D721Med (cell line): ENCODE results near the gene DISP2.

Experiments used
- DNase-seq: peaks from one replicate; pipeline ENCODE4 v3.0.0; 2011; ENCODE audit warnings: low spot score; ENCODE audit not compliant: insufficient read length
- FAIRE-seq: peaks from 2 replicates; lab custom pipeline; 2011; peaks lifted over from hg19 to GRCh38; lab: Jason Lieb, UNC
- TF ChIP-seq, protein P1 (sequence below): IDR thresholded peaks from 2 replicates; pipeline ENCODE4 v1.5.1; 2012; ENCODE audit warnings: mild to moderate bottlenecking, control low read depth; ENCODE audit not compliant: insufficient read depth; ENCODE audit errors: missing control alignments

The DISP2 gene

GRCh38 chr15:40334541-40334940, 23.5 kb upstream of the DISP2 start:
- FAIRE-seq (no peak), DNase-seq (no peak)
- TF ChIP-seq, protein P1, sequence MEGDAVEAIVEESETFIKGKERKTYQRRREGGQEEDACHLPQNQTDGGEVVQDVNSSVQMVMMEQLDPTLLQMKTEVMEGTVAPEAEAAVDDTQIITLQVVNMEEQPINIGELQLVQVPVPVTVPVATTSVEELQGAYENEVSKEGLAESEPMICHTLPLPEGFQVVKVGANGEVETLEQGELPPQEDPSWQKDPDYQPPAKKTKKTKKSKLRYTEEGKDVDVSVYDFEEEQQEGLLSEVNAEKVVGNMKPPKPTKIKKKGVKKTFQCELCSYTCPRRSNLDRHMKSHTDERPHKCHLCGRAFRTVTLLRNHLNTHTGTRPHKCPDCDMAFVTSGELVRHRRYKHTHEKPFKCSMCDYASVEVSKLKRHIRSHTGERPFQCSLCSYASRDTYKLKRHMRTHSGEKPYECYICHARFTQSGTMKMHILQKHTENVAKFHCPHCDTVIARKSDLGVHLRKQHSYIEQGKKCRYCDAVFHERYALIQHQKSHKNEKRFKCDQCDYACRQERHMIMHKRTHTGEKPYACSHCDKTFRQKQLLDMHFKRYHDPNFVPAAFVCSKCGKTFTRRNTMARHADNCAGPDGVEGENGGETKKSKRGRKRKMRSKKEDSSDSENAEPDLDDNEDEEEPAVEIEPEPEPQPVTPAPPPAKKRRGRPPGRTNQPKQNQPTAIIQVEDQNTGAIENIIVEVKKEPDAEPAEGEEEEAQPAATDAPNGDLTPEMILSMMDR, result no peak

DNA sequence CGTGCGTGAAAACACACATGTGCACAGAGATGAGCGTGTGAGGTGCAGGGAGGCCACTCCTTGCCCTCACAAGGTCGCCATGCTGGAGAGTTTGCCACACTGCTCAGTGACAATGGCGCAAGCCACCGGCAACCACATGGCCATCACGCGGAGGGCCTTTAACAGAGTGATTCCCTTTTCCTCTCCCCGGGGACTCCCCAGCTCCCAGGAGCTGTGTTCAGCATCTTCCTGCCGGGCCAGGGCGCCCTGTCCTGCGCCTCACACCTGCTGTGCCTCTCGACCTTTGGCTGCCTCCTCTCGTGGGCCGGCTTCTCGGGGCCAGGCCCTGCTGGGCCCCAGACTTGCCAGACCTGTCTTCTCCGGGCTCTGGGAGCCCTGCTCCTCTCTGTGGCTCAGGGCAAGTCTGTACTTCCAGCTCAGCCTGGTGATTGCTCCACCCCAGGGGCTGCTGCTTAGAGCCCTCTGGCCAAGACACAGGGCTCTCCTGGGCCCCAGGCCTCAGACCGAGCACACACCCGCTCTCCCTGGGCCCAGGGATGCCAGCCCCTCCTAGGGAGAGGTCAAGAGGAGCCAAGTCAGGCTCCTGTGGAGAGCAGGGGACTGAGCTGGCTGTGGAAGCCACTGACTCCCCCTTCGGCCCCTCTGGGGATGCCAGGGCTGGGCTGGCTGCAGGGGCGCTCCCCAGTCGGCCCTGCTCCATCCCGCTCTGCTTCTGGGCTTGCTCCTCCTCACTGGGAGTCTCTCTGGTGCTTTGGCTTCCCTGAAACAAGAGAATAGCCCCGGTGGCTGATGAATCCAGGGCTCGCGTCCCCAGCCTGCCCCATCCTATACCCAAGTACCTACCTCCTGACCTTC, 22.9 kb upstream of the DISP2 start:
- TF ChIP-seq, protein P1, result no peak
- no peak for FAIRE-seq
- DNase-seq, result no peak

GRCh38 chr15:40335938-40336743, 21.9 kb upstream of the DISP2 start:
- DNase-seq (no peak), FAIRE-seq (no peak)
- TF ChIP-seq, protein P1, result no peak

GRCh38 chr15:40336744-40337122, 21.3 kb upstream of the DISP2 start:
- no peak for FAIRE-seq
- TF ChIP-seq, protein P1, result peak; percentile 27
- DNase-seq, result no peak

DNA sequence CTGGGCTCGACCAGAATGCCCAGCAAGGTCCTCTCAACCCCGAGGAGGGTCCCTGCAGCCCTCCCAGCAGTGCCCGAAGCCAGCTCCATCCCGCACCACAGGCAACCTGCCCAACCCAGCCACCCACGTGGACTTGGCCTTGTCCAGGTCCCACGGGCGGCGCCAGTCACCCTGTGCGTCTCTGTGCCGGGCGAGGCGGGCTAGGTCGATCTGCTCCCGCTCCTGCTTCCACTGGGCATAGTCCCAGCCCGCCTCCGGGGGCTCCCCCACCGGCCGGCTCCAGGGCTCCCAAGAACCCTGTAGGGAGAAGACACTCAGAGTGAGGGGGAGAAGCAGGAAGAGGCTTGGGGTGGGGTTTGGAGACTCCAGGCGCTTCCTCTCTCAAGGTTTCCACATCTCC, 20.4 kb upstream of the DISP2 start:
- TF ChIP-seq, protein P1, result no peak
- DNase-seq (no peak), FAIRE-seq (no peak)

GRCh38 chr15:40338041-40338657, 19.9 kb upstream of the DISP2 start:
- FAIRE-seq (no peak), DNase-seq (peak; percentile 97)
- TF ChIP-seq, protein P1, result peak; percentile 75
